SU-DHL-6 (cell line): Measurements from ENCODE around the gene KRTAP2-1.

Experiments
- CTCF ChIP-seq: fragments of 200-600 bp; sonication (generic); IDR thresholded peaks from one replicate; pipeline ENCODE4 v1.5.1; 2017; ENCODE audit warnings: antibody characterized with exemption, mild to moderate bottlenecking, low read length, moderate library complexity; ENCODE audit not compliant: insufficient read depth, poor library complexity, severe bottlenecking
- EZH2phosphoT487 ChIP-seq: fragments of 200-600 bp; sonication (generic), shearing (Covaris generic); conservative IDR thresholded peaks from 2 replicates; pipeline ENCODE4 v1.6.1; 2018; ENCODE audit warnings: mild to moderate bottlenecking, antibody characterized with exemption, low read length, moderate library complexity, mixed read lengths

GRCh38 chr17:41020336-41020735, 26.8 kb downstream of the KRTAP2-1 start:
- TF ChIP-seq CTCF (no peak), EZH2phosphoT487 (no peak)
